CD4-positive, alpha-beta T cell treated with Interleukin-17A for 1 hour (primary cell): Measurements from ENCODE around the gene DPYSL4.

ENCODE experiments used
- DNase-seq: peaks from one replicate; pipeline ENCODE4 v3.0.0-alpha.2; 2020

DPYSL4 gene

DNA sequence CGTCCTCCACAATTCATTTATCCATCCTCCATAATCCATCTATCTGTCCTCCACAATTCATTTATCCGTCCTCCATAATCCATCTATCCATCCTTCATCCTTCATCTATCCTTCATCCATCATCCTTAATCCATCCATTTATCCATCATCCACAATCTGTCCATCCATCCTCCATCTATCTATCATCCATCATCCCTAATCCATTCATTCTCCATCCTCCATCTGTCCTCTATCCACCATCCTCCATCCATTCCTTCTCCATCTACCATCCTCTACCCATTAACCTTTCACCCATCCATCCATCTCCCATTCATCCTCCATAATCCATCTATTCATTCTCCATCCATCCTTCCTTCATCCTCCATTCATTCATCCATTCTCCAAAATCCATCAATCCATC lies 36.0 kb upstream of the DPYSL4 start:
- DNase-seq, result no peak

GRCh38 chr10:132151286-132151950 lies 35.3 kb upstream of the DPYSL4 start:
- DNase-seq, result no peak

DNA sequence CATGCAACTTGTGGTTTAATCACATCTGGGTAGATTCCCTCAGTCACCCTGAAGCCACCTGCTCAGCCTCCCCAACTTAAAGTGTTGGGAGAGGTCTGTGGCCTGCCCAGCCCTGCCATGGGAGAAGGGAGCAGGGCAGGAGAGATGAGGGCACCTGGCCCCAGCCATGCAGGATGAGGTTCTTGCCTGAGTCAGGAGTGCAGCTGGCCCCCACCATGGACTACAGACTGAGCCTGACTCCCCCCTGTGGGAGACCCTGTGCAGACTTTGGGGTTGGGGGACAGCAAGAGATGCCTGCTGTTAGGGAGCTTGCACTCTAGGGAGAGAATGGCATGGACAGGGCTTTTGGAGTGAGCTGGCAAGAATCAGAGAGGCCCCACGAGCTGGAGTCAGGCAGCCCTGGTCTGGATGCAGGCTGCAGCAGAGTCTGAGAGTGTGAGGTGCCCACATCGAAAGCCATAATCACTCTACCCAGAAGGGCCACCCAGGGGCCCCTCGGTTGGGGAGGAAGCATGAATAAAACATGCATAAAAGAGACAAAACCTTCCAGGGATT lies 34.7 kb upstream of the DPYSL4 start:
- no peak for DNase-seq

GRCh38 chr10:132152896-132153580 lies 33.7 kb upstream of the DPYSL4 start:
- no peak for DNase-seq

DNA sequence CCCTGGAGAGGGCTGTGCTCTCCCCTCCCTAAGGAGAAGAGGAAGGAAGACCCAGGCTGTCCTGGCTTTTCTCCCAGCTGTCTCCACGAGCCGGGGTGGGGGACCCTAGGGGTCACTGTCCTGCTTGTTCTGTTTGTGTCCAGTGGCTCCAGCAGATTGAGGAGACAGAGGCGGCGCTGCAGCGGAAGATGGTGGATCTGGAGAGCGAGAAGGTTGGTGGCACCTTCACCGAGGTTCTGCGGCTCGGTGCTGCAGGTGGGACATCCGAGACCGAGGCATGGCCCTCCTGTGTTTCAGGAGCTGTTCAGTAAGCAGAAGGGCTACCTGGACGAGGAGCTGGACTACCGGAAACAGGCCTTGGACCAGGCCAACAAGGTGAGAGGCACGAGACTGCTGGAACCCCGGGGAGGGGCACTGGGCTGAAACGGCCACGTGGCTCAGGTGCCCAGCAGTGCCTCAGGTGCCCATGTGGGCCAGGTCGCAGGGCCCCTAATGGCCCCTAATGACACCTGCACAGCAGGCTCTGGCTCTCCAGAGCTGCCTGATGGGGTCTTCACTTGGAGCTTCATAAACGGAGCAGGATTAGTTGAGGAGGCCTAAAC lies 33.0 kb upstream of the DPYSL4 start:
- DNase-seq, result no peak

GRCh38 chr10:132154440-132154839 lies 32.3 kb upstream of the DPYSL4 start:
- no peak for DNase-seq

DNA sequence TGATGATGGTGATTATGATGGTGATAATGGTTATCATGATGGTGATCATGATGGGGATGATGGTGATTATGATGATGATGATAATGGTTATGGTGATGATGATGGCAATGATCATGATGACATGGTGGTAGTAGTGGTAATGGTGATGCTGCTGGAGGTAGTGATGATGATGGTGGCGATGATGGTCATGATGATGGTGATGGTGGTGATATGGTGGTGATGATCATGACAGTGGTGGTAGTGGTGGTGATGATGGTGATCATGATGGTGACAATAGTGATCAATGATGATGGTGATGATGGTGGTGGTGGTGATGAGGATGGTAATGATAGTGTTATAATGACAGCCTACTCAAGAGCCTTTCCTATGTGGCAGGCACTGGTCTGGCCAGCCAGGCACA lies 31.8 kb upstream of the DPYSL4 start:
- DNase-seq, result no peak

DNA sequence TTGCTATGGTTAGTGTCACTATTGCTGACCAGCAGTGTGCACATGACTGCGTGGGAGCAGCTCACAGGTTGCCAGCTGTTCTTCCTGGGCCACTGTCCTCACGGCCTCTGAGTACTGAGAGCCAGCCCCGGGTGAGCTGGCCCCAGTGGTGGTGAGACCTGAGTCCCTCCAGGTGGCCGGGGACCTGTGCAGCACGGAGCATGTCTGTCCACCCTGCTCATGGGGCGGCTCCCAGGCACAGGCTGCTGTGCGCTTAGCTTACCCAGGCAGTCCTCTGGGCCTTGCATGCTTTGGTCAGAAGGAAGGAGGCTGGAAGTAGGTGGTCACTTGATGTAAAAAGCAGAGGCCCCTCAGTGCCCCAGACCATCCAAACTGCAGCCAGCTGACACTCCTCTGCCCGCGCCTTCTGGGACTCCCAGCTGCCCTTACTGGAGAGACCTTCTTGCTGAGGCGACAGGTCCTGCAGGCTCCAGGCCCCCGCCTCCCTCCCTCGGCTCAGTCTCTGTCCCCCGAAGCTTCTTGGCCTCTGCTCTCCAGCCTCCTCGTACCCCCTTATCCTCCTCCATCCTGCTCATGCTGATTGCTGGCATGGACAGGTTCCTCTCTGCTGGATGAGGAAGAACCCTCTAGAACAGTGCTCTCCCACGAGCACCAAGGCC lies 30.9 kb upstream of the DPYSL4 start:
- no peak for DNase-seq

DNA sequence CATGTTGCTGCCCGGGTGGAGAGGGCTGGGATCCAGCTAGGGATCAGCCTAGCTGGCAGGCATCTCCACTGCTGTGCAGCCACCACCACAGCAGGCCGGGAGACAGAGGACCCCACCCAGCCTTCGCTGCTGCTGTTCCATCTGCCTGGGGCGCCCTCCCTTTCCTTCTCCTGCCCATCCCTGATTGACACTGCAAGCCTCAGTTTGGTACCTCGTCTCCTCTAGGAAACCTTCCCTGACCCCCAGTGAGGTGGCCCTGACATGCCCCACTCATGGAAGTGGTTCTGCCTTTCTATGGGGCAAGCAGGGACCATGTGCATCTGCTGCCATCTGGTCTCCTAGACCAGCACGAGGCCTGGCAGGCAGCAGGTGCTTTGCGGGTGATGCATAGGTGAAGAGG lies 30.4 kb upstream of the DPYSL4 start:
- no peak for DNase-seq

DNA sequence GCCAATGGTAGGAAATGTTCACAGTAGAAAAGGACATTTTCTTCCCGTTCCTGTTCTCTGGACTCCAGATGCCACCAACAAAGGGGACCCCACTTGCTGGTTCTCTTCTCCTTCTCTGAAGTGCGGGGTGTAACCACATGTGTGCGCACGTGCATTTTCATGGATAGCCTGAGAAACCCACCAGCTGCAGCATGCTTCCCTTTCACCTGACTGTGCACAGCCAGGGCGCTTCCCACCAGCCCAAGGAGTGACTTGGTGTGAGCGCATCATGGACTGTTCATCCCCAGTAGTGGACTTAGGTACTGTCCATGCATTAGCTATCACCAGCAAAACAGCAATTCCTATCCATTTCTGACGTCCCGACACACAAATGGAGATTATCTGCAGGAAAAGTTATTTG lies 29.6 kb upstream of the DPYSL4 start:
- no peak for DNase-seq

- DNase-seq, result peak; percentile 77
Observed at GRCh38 chr10:132158122-132158741, 28.5 kb upstream of the DPYSL4 start.

DNA sequence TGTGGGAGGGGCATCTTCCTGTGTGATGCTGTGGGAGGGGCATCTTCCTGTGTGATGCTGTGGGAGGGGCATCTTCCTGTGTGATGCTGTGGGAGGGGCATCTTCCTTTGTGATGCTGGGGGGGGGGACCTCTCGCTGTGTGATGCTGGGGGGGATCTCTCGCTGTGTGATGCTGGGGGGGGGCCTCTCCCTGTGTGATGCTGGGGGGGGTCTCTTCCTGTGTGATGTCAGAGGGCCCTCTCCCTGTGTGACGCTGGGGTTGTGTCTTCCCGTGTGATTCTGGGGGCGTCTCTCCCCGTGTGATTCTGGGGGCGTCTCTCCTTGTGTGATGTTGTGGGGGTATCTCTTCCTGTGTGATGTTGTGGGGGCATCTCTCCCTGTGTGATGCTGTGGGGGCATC lies 27.9 kb upstream of the DPYSL4 start:
- DNase-seq, result peak; percentile 82

DNA sequence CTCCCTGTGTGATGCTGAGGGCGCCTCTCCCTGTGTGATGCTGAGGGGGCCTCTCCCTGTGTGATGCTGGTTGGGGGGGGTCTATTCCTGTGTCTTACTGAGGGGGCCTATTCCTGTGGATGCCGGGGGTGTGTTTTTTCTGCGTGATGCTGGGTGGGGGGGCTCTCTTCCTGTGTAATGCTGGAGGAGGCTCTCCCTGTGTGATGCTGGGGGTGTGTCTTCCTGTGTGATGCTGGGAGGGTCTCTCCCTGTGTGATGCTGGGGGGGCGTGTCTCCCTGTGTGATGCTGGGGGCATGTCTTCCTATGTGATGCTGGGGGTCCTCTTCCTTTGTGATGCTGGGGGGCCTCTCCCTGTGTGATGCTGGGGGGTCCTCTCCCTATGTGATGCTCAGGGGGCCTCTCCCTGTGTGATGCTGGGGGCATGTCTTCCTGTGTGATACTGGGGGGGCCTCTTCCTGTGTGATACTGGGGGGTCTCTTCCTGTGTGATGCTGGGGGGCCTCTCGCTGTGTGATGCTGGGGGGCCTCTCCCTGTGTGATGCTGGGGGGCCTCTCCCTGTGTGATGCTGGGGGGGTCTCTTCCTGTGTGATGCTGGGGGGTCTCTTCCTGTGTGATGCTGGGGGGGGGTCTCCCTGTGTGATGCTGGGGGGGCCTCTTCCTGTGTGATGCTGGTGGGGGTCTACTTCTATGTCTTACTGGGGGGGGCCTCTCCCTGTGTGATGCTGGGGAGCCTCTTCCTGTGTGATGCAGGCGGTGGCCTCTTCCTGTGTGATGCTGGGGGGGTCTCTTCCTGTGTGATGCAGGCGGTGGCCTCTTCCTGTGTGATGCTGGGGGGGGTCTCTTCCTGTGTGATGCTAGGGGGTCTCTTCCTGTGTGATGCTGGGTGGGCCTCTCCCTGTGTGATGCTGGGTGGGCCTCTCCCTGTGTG lies 27.2 kb upstream of the DPYSL4 start:
- DNase-seq, result peak; percentile 85

- peak; percentile 62 for DNase-seq
Observed at GRCh38 chr10:132160231-132160630, 26.5 kb upstream of the DPYSL4 start.

GRCh38 chr10:132160834-132161622 lies 25.7 kb upstream of the DPYSL4 start:
- DNase-seq, result peak; percentile 79

- DNase-seq, result peak; percentile 68
Observed at GRCh38 chr10:132162021-132162531, 24.7 kb upstream of the DPYSL4 start.

DNA sequence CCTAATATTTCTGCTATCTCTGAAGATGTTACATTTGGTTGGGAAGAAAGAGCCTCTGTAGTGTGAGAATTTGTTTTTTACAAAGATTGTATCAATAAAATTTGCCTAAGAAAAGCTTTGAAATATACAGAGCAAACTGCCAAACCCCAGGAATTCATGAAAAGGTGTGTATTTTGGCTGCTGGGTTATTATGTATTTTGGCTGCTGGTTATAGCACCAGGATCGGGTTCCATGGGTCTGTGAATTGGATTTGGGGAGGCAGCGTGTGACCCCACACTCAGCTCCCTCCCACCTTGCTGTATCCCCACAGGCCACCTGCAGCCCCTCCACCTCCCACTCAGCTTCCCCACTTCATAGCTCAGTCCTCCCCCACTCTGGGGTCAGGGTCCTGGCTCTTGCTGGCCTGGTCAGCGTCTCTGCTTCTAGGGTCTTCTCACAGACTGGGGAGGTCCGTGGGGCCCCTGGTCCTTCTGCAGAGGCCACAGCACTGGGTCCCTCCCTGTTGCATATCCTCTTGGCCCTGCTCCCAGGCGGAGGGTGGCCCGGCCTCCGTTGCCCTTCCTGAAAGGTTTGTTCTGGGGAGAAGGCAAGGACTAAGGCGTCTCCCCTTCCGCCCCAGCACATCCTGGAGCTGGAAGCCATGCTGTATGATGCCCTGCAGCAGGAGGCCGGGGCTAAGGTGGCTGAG lies 24.0 kb upstream of the DPYSL4 start:
- no peak for DNase-seq

- peak; percentile 70 for DNase-seq
Observed at GRCh38 chr10:132163278-132163765, 23.4 kb upstream of the DPYSL4 start.

DNA sequence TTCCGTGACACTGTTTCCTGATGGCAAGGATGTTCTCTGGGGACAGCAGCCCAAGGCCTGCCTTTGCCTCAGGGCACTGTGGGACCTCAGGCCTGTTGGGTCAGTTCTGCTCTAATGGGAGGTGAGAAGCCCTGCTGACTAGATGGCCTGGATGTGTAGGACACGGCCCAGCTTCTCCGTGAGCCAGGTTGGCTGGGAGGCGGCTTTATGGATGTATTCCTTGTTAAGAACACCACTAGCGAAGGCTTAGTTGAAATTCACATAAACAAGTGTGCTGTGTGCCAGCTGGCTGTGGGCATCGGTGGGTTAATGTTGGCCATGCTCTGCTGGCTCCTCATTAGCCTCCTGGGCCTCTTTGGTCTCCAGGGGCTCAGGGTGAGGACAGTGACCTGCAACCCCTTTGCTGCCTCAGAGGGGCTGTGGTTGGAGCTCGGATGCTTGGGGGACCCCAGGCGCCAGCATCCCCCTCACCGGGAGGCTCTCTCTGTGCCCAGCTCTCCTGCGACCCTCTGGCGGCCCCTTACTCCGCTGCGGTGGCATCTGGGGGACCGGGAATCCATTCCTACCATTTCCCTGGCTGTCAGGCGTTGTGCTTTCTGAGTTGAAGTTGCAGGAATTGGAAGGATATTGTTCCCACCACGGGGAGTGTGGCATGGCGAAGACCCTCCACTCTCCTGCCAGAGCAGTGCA lies 22.8 kb upstream of the DPYSL4 start:
- no peak for DNase-seq
